Progenitor cell of endocrine pancreas (in vitro differentiated cells): Measurements from ENCODE around the gene CAPRIN1. TPM values are rescaled to one million over a fixed set of nuclear protein-coding genes. Genes with fewer than 3 reads are reported as not detected.

Experiments used
- DNase-seq: peaks from one replicate; pipeline ENCODE4 v3.0.0; 2021; ENCODE audit warnings: low spot score; ENCODE audit not compliant: unreplicated experiment
- H3K27ac Mint-ChIP-seq: 2 replicates; pipeline ENCODE4 v1.8.0; 2021; ENCODE audit warnings: mild to moderate bottlenecking, moderate library complexity, mixed read lengths
- H3K27me3 Mint-ChIP-seq: 2 replicates; pipeline ENCODE4 v1.8.0; 2021; ENCODE audit warnings: mixed read lengths
- H3K36me3 Mint-ChIP-seq: 2 replicates; pipeline ENCODE4 v1.8.0; 2022; ENCODE audit warnings: mixed read lengths; ENCODE audit not compliant: insufficient read depth
- H3K4me1 Mint-ChIP-seq: 2 replicates; pipeline ENCODE4 v1.8.0; 2021; ENCODE audit warnings: low read depth, mixed read lengths
- H3K4me3 Mint-ChIP-seq: 2 replicates; pipeline ENCODE4 v1.8.0; 2021; ENCODE audit warnings: low read depth, mild to moderate bottlenecking, moderate library complexity, mixed read lengths
- H3K9me3 Mint-ChIP-seq: 2 replicates; pipeline ENCODE4 v1.8.0; 2021; ENCODE audit warnings: low read depth, mixed read lengths
- total RNA-seq: library from RNA; stranded (reverse); gene quantifications from 2 replicates; pipeline ENCODE4 v1.2.1, GENCODE V29; 2021
- TF ChIP-seq, protein P1 (sequence below): fragments of 200-600 bp; sonication (generic); IDR thresholded peaks from one replicate; pipeline ENCODE4 v1.5.0; 2021; ENCODE audit warnings: antibody characterized with exemption, mild to moderate bottlenecking; ENCODE audit not compliant: unreplicated experiment

CAPRIN1 gene
- total RNA-seq, 1 donor from 2014 or later = 325 TPM

DNA sequence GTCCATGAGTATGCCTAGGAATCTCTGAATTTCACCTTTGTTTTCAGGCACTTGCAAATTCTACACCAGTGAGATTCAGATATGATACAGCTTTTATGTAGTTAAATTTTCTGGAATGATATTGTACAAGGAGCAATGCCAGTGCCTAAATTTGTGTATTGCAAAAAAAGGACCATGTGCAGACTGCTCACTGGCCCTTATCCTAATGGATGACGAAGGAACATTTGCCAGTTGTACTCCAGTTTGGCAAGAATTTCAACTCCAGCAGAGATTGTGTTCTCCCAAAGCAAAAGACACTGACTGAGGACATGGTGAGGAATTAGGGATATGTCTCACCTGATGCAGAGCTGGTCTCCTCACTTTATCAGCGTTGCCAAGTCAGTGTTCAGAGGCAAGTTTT, 62.5 kb downstream of the CAPRIN1 start:
- peaks cover 32% of the 10 kb centered on the region for H3K36me3 Mint-ChIP-seq
- no peak overlapping the region for H3K4me3 Mint-ChIP-seq
- H3K4me1 Mint-ChIP-seq = no peaks in the 10 kb centered on the region
- H3K9me3 Mint-ChIP-seq = no peaks in the 10 kb centered on the region
- H3K27me3 Mint-ChIP-seq = no peaks in the 10 kb centered on the region
- H3K27ac Mint-ChIP-seq = no peak overlapping the region
- no peak for DNase-seq
- TF ChIP-seq, protein P1, sequence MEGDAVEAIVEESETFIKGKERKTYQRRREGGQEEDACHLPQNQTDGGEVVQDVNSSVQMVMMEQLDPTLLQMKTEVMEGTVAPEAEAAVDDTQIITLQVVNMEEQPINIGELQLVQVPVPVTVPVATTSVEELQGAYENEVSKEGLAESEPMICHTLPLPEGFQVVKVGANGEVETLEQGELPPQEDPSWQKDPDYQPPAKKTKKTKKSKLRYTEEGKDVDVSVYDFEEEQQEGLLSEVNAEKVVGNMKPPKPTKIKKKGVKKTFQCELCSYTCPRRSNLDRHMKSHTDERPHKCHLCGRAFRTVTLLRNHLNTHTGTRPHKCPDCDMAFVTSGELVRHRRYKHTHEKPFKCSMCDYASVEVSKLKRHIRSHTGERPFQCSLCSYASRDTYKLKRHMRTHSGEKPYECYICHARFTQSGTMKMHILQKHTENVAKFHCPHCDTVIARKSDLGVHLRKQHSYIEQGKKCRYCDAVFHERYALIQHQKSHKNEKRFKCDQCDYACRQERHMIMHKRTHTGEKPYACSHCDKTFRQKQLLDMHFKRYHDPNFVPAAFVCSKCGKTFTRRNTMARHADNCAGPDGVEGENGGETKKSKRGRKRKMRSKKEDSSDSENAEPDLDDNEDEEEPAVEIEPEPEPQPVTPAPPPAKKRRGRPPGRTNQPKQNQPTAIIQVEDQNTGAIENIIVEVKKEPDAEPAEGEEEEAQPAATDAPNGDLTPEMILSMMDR = no peak

DNA sequence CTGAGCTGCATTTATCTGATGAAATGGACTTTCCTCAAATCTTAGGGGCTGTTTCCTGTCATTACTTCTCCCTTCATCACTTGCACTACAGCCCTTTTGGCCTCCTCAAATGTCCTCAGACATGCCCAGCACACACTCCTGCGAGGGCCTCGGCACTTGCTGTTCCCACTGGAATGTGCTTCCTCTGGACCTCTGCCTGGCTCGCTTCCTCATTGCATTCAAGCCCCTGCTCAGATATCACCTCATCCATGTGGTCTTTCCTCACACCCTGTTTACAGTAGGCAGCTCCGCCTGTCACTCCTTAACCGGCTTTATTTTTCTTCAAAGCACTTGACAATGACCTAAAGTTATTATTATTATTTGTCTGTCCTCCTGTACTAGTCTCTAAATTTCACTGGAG, 62.9 kb downstream of the CAPRIN1 start:
- Mint-ChIP-seq H3K9me3 (no peaks in the 10 kb centered on the region), H3K27me3 (no peaks in the 10 kb centered on the region), H3K4me3 (no peak overlapping the region), H3K4me1 (no peaks in the 10 kb centered on the region), H3K27ac (no peak overlapping the region), H3K36me3 (peaks cover 29% of the 10 kb centered on the region)
- TF ChIP-seq, protein P1 = no peak
- no peak for DNase-seq

- Mint-ChIP-seq H3K4me3 (no peak overlapping the region), H3K27me3 (no peaks in the 10 kb centered on the region), H3K4me1 (no peaks in the 10 kb centered on the region), H3K9me3 (no peaks in the 10 kb centered on the region), H3K36me3 (peaks cover 30% of the 10 kb centered on the region), H3K27ac (no peak overlapping the region)
- DNase-seq = no peak
- TF ChIP-seq, protein P1 = no peak
These were observed 69.1 kb downstream of the CAPRIN1 start for GRCh38 chr11:34120651-34121050.

GRCh38 chr11:34124885-34125668, 73.5 kb downstream of the CAPRIN1 start:
- Mint-ChIP-seq H3K4me3 (no peak overlapping the region), H3K27me3 (no peaks in the 10 kb centered on the region), H3K9me3 (no peaks in the 10 kb centered on the region), H3K4me1 (no peaks in the 10 kb centered on the region), H3K27ac (peak overlapping the region; percentile 7), H3K36me3 (peaks cover 36% of the 10 kb centered on the region)
- TF ChIP-seq, protein P1 = no peak
- DNase-seq = no peak

DNA sequence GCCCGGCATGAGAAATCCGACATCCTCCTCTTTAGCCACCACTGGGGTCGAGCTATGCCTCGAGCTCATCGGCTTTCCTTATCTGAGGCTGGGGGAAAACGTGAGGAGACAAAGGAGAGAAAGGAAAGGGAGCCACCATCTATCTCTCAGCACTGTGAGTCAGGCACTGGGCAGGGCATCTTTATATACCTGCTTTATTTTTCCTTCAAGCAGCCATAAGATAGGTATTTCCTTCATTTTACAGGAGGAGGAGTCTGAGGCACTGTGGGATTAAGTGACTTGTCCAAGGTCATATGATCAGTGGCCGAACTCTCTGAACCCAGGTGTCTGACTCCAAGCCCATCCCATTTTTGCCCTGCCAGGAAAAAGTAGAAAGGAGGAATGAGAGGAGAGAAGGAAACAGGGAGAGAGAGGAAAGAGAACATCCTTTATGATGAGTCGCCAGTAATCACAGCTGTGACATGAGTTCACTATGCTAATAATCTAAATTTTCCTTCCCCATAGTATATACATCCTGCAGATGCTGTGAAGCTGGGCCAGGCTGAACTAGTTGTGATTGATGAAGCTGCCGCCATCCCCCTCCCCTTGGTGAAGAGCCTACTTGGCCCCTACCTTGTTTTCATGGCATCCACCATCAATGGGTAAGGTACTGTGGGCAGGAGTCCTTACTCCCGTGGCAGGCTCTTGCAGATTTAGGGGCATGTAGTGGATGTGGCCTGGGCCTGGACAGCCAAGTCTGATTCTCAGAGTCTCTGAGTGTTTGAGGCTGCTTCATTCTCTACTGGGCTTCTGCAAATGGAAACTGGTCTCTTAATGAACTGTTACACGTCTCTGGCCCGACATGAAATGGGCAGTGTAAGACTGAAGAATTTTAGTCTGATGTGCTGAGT, 75.7 kb downstream of the CAPRIN1 start:
- H3K4me1 Mint-ChIP-seq = no peaks in the 10 kb centered on the region
- no peak overlapping the region for H3K4me3 Mint-ChIP-seq
- TF ChIP-seq, protein P1 = no peak
- no peak overlapping the region for H3K27ac Mint-ChIP-seq
- DNase-seq = no peak
- no peaks in the 10 kb centered on the region for H3K9me3 Mint-ChIP-seq
- peaks cover 31% of the 10 kb centered on the region for H3K36me3 Mint-ChIP-seq
- no peaks in the 10 kb centered on the region for H3K27me3 Mint-ChIP-seq
